ENCODE results near the gene LRP2.

DNA sequence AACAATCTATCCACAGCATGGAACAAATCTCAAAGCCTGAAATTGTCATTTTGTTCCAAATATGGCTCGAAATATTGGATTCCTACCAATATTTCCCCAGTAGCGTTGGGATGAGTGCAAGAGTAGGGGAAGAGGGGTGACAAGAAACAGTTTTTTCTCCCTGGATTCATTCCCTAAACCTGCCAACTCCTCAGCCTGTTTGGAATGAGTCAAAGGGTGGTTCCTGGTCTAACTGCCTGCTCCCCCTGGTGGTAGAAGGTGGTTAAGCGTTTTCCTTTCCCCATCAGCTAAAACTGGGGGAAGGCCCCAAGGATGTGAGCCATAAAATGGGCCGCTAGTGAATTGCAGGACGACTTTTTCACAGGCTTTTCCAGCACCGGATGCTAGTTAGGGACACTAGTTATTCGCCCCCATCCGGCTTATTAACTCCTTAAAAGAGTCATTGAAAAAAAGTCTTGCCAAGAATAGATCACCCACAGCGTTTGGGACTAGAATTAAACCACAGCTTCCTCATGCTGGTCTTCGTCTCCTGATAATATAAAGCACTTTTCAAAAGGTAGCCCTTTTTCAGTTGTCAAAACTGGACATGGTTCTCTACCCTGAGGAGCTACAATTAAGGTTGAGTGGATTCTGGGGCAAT lies 220.5 kb downstream of the LRP2 start:
- TF ChIP-seq EZH2phosphoT487 (IDR thresholded peaks at IDR 0.05; ENCODE audit: unreplicated experiment) (no peak), CTCF (conservative IDR thresholded peaks at IDR 0.05; ENCODE audit: low read depth in 2 of 2) (peak; percentile 88 to 91), REST (IDR thresholded peaks at IDR 0.05; ENCODE audit: unreplicated experiment) (no peak), EZH2 (IDR thresholded peaks at IDR 0.05; ENCODE audit: low read depth, unreplicated experiment) (no peak), POLR2AphosphoS5 (IDR thresholded peaks at IDR 0.05; ENCODE audit: low read depth) (no peak)

Measured in GM23338 (cell line).